NT2/D1 (cell line): ENCODE data around the gene HSF4.

Experiments used
- DNase-seq: peaks from one replicate; pipeline ENCODE4 v3.0.0-alpha.2; 2011; ENCODE audit warnings: low read depth, low spot score
- H3K27me3 ChIP-seq: 2 replicates; pipeline ENCODE4 v1.6.0; 2011; ENCODE audit warnings: mild to moderate bottlenecking; ENCODE audit not compliant: insufficient read length, insufficient read depth
- H3K36me3 ChIP-seq: 2 replicates; pipeline ENCODE4 v1.6.1; 2011; ENCODE audit warnings: mild to moderate bottlenecking, low read length, mixed read lengths; ENCODE audit not compliant: insufficient read depth, insufficient read length
- H3K4me1 ChIP-seq: 2 replicates; pipeline ENCODE4 v1.5.1; 2011; ENCODE audit not compliant: insufficient read depth, insufficient read length
- H3K4me3 ChIP-seq: 2 replicates; pipeline ENCODE4 v1.5.1; 2011; ENCODE audit warnings: low read depth; ENCODE audit not compliant: insufficient read length
- H3K9ac ChIP-seq: 2 replicates; pipeline ENCODE4 v1.6.0; 2011; ENCODE audit warnings: low read depth; ENCODE audit not compliant: insufficient read length
- H3K9me3 ChIP-seq: 2 replicates; pipeline ENCODE4 v1.5.1; 2011; ENCODE audit warnings: mild to moderate bottlenecking, low read length; ENCODE audit not compliant: insufficient read depth
- SUZ12 ChIP-seq: IDR thresholded peaks from 2 replicates; pipeline ENCODE4 v1.6.1; 2011; ENCODE audit not compliant: insufficient read length, insufficient read depth; ENCODE audit errors: extremely low read depth
- YY1 ChIP-seq: IDR thresholded peaks from 2 replicates; pipeline ENCODE4 v1.6.1; 2011; ENCODE audit not compliant: insufficient read length, insufficient read depth
- ZNF274 ChIP-seq: IDR thresholded peaks from 2 replicates; pipeline ENCODE4 v1.6.1; 2011; ENCODE audit warnings: mild to moderate bottlenecking, low read depth, low read length

HSF4 gene

GRCh38 chr16:67184453-67184994 is 20.0 kb downstream of the HSF4 start:
- Histone ChIP-seq H3K27me3 (peaks cover 24% of the 10 kb centered on the region), H3K4me1 (peaks cover 27% of the 10 kb centered on the region), H3K36me3 (peaks cover 18% of the 10 kb centered on the region), H3K9me3 (no peaks in the 10 kb centered on the region), H3K9ac (peak overlapping the region; percentile 87), H3K4me3 (peak overlapping the region; percentile 81)
- DNase-seq, result no peak
- TF ChIP-seq YY1 (no peak), SUZ12 (no peak), ZNF274 (no peak)

- Histone ChIP-seq H3K27me3 (peaks cover 24% of the 10 kb centered on the region), H3K36me3 (peaks cover 14% of the 10 kb centered on the region), H3K9ac (peak overlapping the region; percentile 87), H3K4me1 (peaks cover 27% of the 10 kb centered on the region), H3K4me3 (peak overlapping the region; percentile 81), H3K9me3 (no peaks in the 10 kb centered on the region)
- peak; percentile 92 for DNase-seq
- no peak for TF ChIP-seq YY1
- TF ChIP-seq ZNF274, result no peak
- no peak for TF ChIP-seq SUZ12
Measured at GRCh38 chr16:67184995-67185650, 20.6 kb downstream of the HSF4 start.

GRCh38 chr16:67185651-67186134 is 21.1 kb downstream of the HSF4 start:
- no peak overlapping the region for H3K9ac ChIP-seq
- no peak for DNase-seq
- H3K36me3 ChIP-seq, result peaks cover 9% of the 10 kb centered on the region
- TF ChIP-seq ZNF274 (no peak), YY1 (no peak), SUZ12 (no peak)
- H3K27me3 ChIP-seq, result peaks cover 24% of the 10 kb centered on the region
- no peak overlapping the region for H3K4me3 ChIP-seq
- peaks cover 28% of the 10 kb centered on the region for H3K4me1 ChIP-seq
- no peaks in the 10 kb centered on the region for H3K9me3 ChIP-seq

- H3K4me3 ChIP-seq, result no peak overlapping the region
- DNase-seq, result no peak
- peak overlapping the region; percentile 27 for H3K9ac ChIP-seq
- H3K36me3 ChIP-seq, result peaks cover 5% of the 10 kb centered on the region
- no peaks in the 10 kb centered on the region for H3K9me3 ChIP-seq
- peaks cover 24% of the 10 kb centered on the region for H3K27me3 ChIP-seq
- peaks cover 29% of the 10 kb centered on the region for H3K4me1 ChIP-seq
- no peak for TF ChIP-seq ZNF274
- TF ChIP-seq SUZ12, result no peak
- TF ChIP-seq YY1, result no peak
Measured at GRCh38 chr16:67186550-67186950, 22.0 kb downstream of the HSF4 start.

GRCh38 chr16:67187175-67187890 is 22.8 kb downstream of the HSF4 start:
- no peak for DNase-seq
- Histone ChIP-seq H3K4me1 (peaks cover 29% of the 10 kb centered on the region), H3K4me3 (no peak overlapping the region), H3K9me3 (no peaks in the 10 kb centered on the region), H3K9ac (peak overlapping the region; percentile 52), H3K27me3 (peaks cover 24% of the 10 kb centered on the region), H3K36me3 (peaks cover 2% of the 10 kb centered on the region)
- TF ChIP-seq ZNF274 (no peak), YY1 (no peak), SUZ12 (no peak)

- TF ChIP-seq YY1 (no peak), SUZ12 (no peak), ZNF274 (no peak)
- H3K4me3 ChIP-seq, result no peak overlapping the region
- H3K36me3 ChIP-seq, result peaks cover 9% of the 10 kb centered on the region
- no peak overlapping the region for H3K9ac ChIP-seq
- H3K9me3 ChIP-seq, result no peaks in the 10 kb centered on the region
- H3K4me1 ChIP-seq, result peaks cover 38% of the 10 kb centered on the region
- DNase-seq, result no peak
- peaks cover 24% of the 10 kb centered on the region for H3K27me3 ChIP-seq
Measured at GRCh38 chr16:67188323-67188722, 23.8 kb downstream of the HSF4 start.

- Histone ChIP-seq H3K4me1 (peaks cover 38% of the 10 kb centered on the region), H3K9ac (no peak overlapping the region), H3K27me3 (peaks cover 24% of the 10 kb centered on the region), H3K36me3 (peaks cover 14% of the 10 kb centered on the region), H3K4me3 (no peak overlapping the region), H3K9me3 (no peaks in the 10 kb centered on the region)
- no peak for DNase-seq
- TF ChIP-seq YY1, result no peak
- no peak for TF ChIP-seq ZNF274
- TF ChIP-seq SUZ12, result no peak
Measured at GRCh38 chr16:67188798-67189197, 24.3 kb downstream of the HSF4 start.
